Measurements from ENCODE around the gene MUSTN1. TPM values are rescaled to one million over a fixed set of nuclear protein-coding genes. Genes with fewer than 3 reads are reported as not detected.

MUSTN1 gene
- polyA plus RNA-seq, 1 experiment, result not detected

GRCh38 chr3:52856666-52857065, 21.8 kb upstream of the MUSTN1 start:
- DNase-seq (ENCODE audit: low read depth, low spot score), result no peak
- POLR2A ChIA-PET, result no interaction called here
- CTCF ChIA-PET, result no interaction called here

GRCh38 chr3:52854013-52854412, 19.2 kb upstream of the MUSTN1 start:
- POLR2A ChIA-PET, result no interaction called here
- TF ChIP-seq CTCF (IDR thresholded peaks at IDR 0.05; ENCODE audit: low read depth, low read length), result no peak
- CTCF ChIA-PET, result interaction anchor here (3.3 kb wide), 1 partner anchor 81 kb away, joined by 21 read pairs; no protein-coding TSS in a partner anchor

More at GRCh38 chr3:52856666-52857065, 21.8 kb upstream of the MUSTN1 start:
- no peak overlapping the region for H3K4me3 ChIP-seq (ENCODE audit: low read depth, low read length)
- no peak overlapping the region for H3K27ac ChIP-seq (ENCODE audit: low read depth, low read length)
- no peaks in the 10 kb centered on the region for H3K27me3 ChIP-seq (ENCODE audit: control insufficient read depth, insufficient read depth, low read length)
- TF ChIP-seq CTCF (IDR thresholded peaks at IDR 0.05; ENCODE audit: low read depth, low read length), result no peak
- no peaks in the 10 kb centered on the region for H3K9me3 ChIP-seq (ENCODE audit: control insufficient read depth, insufficient read depth, low read length)

GRCh38 chr3:52852419-52852818, 17.6 kb upstream of the MUSTN1 start:
- H3K27me3 ChIP-seq (ENCODE audit: control insufficient read depth, insufficient read depth, low read length), result no peaks in the 10 kb centered on the region
- H3K4me3 ChIP-seq (ENCODE audit: low read depth, low read length), result no peak overlapping the region
- no peak overlapping the region for H3K27ac ChIP-seq (ENCODE audit: low read depth, low read length)
- DNase-seq (ENCODE audit: low read depth, low spot score), result no peak
- TF ChIP-seq CTCF (IDR thresholded peaks at IDR 0.05; ENCODE audit: low read depth, low read length), result no peak
- ChIA-PET POLR2A (interaction anchor here (0.5 kb wide), 1 partner anchor 12 kb away, joined by 3 read pairs; no protein-coding TSS in a partner anchor), CTCF (interaction anchor here (0.7 to 3.3 kb wide), 4 partner anchors 82 to 219 kb away, joined by 3 to 21 read pairs (median 4); no protein-coding TSS in a partner anchor)
- H3K9me3 ChIP-seq (ENCODE audit: control insufficient read depth, insufficient read depth, low read length), result no peaks in the 10 kb centered on the region

More at GRCh38 chr3:52854013-52854412, 19.2 kb upstream of the MUSTN1 start:
- Histone ChIP-seq H3K27me3 (ENCODE audit: control insufficient read depth, insufficient read depth, low read length) (no peaks in the 10 kb centered on the region), H3K9me3 (ENCODE audit: control insufficient read depth, insufficient read depth, low read length) (no peaks in the 10 kb centered on the region), H3K4me3 (ENCODE audit: low read depth, low read length) (no peak overlapping the region), H3K27ac (ENCODE audit: low read depth, low read length) (peak overlapping the region; percentile 12)
- DNase-seq (ENCODE audit: low read depth, low spot score), result no peak

- no peaks in the 10 kb centered on the region for H3K27me3 ChIP-seq (ENCODE audit: control insufficient read depth, insufficient read depth, low read length)
- POLR2A ChIA-PET, result no interaction called here
- H3K27ac ChIP-seq (ENCODE audit: low read depth, low read length), result no peak overlapping the region
- TF ChIP-seq CTCF (IDR thresholded peaks at IDR 0.05; ENCODE audit: low read depth, low read length), result peak; percentile 80
- CTCF ChIA-PET, result interaction anchor here (0.7 to 1.8 kb wide), 8 partner anchors 16 to 259 kb away, joined by 3 to 9 read pairs (median 4); partner anchors contain the start of gene MUSTN1
- no peaks in the 10 kb centered on the region for H3K9me3 ChIP-seq (ENCODE audit: control insufficient read depth, insufficient read depth, low read length)
- no peak overlapping the region for H3K4me3 ChIP-seq (ENCODE audit: low read depth, low read length)
- peak; percentile 37 for DNase-seq (ENCODE audit: low read depth, low spot score)
Measured at GRCh38 chr3:52851348-52851747, 16.5 kb upstream of the MUSTN1 start.

GRCh38 chr3:52849656-52850055, 14.8 kb upstream of the MUSTN1 start:
- ChIA-PET POLR2A (no interaction called here), CTCF (interaction anchor here (1.3 to 1.8 kb wide), 3 partner anchors 23 to 107 kb away, joined by 4 to 9 read pairs (median 4); no protein-coding TSS in a partner anchor)
- no peak overlapping the region for H3K4me3 ChIP-seq (ENCODE audit: low read depth, low read length)
- DNase-seq (ENCODE audit: low read depth, low spot score), result no peak
- no peak overlapping the region for H3K27ac ChIP-seq (ENCODE audit: low read depth, low read length)
- no peak for TF ChIP-seq CTCF (IDR thresholded peaks at IDR 0.05; ENCODE audit: low read depth, low read length)
- no peaks in the 10 kb centered on the region for H3K27me3 ChIP-seq (ENCODE audit: control insufficient read depth, insufficient read depth, low read length)
- no peaks in the 10 kb centered on the region for H3K9me3 ChIP-seq (ENCODE audit: control insufficient read depth, insufficient read depth, low read length)
